Esophagus muscularis mucosa (tissue), 4 donors: Measurements from ENCODE around the gene DFFB. TPM values are rescaled to one million over a fixed set of nuclear protein-coding genes. Genes with fewer than 3 reads are reported as not detected.

Experiments used
- DNase-seq: peaks from one replicate; pipeline ENCODE4 v3.0.0-alpha.2; 2017; ENCODE audit errors: extremely low spot score
- H3K27ac ChIP-seq, 4 donors: fragments of 200-600 bp; sonication (generic); replicated peaks in 1 of 4; 1 replicate in 3 of 4; 2 replicates in 1 of 4; pipeline ENCODE4 v1.5.1; 2016 to 2019; ENCODE audit warnings: mild to moderate bottlenecking in 1 of 4
- H3K27me3 ChIP-seq, 4 donors: fragments of 200-600 bp; sonication (generic); one replicate each; pipeline versions ENCODE4 v1.5.1 to v1.6.0; 2016 to 2019
- H3K36me3 ChIP-seq, 4 donors: fragments of 200-600 bp; sonication (generic); one replicate each; pipeline ENCODE4 v1.5.1; 2016 to 2019
- H3K4me1 ChIP-seq, 4 donors: fragments of 200-600 bp; sonication (generic); one replicate each; pipeline ENCODE4 v1.5.1; 2016 to 2019
- H3K4me3 ChIP-seq, 4 donors: fragments of 200-600 bp; sonication (generic); 1 replicate in 2 of 4; 2 replicates in 2 of 4; pipeline ENCODE4 v1.5.1; 2016 to 2019; ENCODE audit warnings: mild to moderate bottlenecking in 4 of 4, moderate library complexity in 1 of 4
- H3K9me3 ChIP-seq, 4 donors: fragments of 200-600 bp; sonication (generic); 1 replicate in 3 of 4; 2 replicates in 1 of 4; pipeline ENCODE4 v1.5.1; 2016 to 2019
- EP300 ChIP-seq: sonication (generic); formaldehyde crosslinking; IDR thresholded peaks from one replicate; pipeline ENCODE4 v1.6.1; 2017; ENCODE audit warnings: antibody characterized with exemption
- POLR2A ChIP-seq: fragments of 450-650 bp; IDR thresholded peaks from one replicate; pipeline ENCODE4 v1.6.1; 2017; ENCODE audit warnings: antibody characterized with exemption, moderate library complexity, mild to moderate bottlenecking, low read depth
- POLR2AphosphoS5 ChIP-seq, 2 donors: sonication (generic); formaldehyde crosslinking; IDR thresholded peaks; one replicate each; pipeline ENCODE4 v1.6.1; 2017; ENCODE audit warnings: antibody characterized with exemption in 2 of 2
- WGBS: methylation state at CpG from one replicate; pipeline ENCODE4 v1.1.5; 2018; 5-methylcytosine and 5-hydroxymethylcytosine counted together
- intact Hi-C: fragments of 100-400 bp; cut with DNase I; formaldehyde crosslinking; loops from one replicate; pipeline ENCODE4 v1.15.1; 2023
- total RNA-seq, 4 donors: library from RNA; depleted of rRNA; stranded (reverse); fragments of >200 nt; gene quantifications; one replicate each; pipeline versions ENCODE4 v1.1.0 to v1.2.1, GENCODE V29; 2016
- TF ChIP-seq, protein P1 (sequence below), 3 experiments: fragments of 200-600 bp in 2 of 3; fragments of 450-650 bp in 1 of 3; sonication (generic) in 2 of 3; IDR thresholded peaks; one replicate each; pipeline ENCODE4 v1.5.1; 2017 to 2019; ENCODE audit warnings: antibody characterized with exemption in 3 of 3, mild to moderate bottlenecking in 2 of 3, moderate library complexity in 1 of 3

DFFB gene
- total RNA-seq, 4 donors from 2014 or later, result 5.0 to 13.4 (median 5.2) TPM

DNA sequence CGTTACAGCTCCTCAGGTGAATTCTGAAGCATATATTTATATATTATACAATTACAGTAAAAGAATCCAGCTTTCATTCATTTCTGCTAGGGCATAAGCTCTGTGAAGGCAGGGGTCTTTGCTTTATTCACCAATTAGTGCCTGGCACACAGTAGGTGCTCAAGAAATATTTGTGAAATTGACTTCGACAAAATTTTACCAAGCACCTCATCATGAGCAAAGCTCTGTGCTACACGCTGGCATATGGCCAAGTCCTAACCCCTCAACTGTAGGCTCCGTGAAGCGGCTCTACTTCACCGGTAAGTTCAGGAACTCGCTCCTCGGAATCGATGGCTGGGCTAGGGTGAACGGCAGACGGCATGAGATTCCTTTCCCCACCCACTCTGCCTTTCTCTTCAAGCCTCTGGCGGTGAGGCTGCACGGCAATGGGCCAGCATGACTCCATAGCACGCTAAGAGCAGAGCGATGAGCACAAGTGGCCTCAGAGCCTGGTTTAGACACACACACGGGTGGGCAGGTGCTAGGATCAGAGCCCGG, 34.1 kb downstream of the DFFB start:
- intact Hi-C loops, result loop anchor here (10.0 kb wide), 1 partner anchor 97 kb away; the partner anchor contains the start of gene LRRC47
- TF ChIP-seq POLR2AphosphoS5 (IDR thresholded peaks at IDR 0.05), result no peak
- TF ChIP-seq POLR2A, result no peak
- TF ChIP-seq, protein P1, sequence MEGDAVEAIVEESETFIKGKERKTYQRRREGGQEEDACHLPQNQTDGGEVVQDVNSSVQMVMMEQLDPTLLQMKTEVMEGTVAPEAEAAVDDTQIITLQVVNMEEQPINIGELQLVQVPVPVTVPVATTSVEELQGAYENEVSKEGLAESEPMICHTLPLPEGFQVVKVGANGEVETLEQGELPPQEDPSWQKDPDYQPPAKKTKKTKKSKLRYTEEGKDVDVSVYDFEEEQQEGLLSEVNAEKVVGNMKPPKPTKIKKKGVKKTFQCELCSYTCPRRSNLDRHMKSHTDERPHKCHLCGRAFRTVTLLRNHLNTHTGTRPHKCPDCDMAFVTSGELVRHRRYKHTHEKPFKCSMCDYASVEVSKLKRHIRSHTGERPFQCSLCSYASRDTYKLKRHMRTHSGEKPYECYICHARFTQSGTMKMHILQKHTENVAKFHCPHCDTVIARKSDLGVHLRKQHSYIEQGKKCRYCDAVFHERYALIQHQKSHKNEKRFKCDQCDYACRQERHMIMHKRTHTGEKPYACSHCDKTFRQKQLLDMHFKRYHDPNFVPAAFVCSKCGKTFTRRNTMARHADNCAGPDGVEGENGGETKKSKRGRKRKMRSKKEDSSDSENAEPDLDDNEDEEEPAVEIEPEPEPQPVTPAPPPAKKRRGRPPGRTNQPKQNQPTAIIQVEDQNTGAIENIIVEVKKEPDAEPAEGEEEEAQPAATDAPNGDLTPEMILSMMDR (IDR thresholded peaks at IDR 0.05), result no peak
- TF ChIP-seq EP300, result no peak
- Histone ChIP-seq H3K27ac (peak overlapping the region in 1 of 4 donors; percentile 1), H3K27me3 (no peaks in the 10 kb centered on the region), H3K36me3 (peaks cover 38 to 64% (median 50%) of the 10 kb centered on the region in 4 donors), H3K9me3 (no peaks in the 10 kb centered on the region), H3K4me3 (no peak overlapping the region), H3K4me1 (peaks cover 4 to 42% (median 41%) of the 10 kb centered on the region in 4 donors)
- 84% methylated on average over 11 of the region's 17 CpGs for WGBS
- no peak for DNase-seq

DNA sequence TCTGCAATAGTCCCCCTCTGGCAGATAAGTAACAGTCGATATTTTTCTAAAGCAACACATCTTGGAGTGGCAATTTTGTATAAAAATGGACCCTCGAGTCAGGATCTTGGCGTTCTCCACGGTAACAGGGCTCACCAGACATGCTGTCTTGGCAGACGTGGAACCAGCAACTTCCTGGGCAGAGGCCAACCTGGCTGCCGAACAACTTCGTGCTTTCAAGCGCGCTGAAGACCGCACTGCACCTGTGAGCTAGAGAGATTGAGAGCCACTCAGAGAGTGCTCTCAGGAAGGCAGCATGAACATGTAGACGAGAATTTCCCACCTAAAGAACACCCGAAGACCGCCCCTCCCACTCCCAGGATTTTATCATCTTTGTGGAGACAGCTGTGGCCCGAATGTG, 35.5 kb downstream of the DFFB start:
- no peak overlapping the region for H3K4me3 ChIP-seq
- H3K4me1 ChIP-seq, result peaks cover 4 to 46% (median 44%) of the 10 kb centered on the region in 4 donors
- DNase-seq, result no peak
- peaks cover 29 to 50% (median 39%) of the 10 kb centered on the region in 4 donors for H3K36me3 ChIP-seq
- H3K27ac ChIP-seq, result peak overlapping the region in 3 of 4 donors; percentile 37 to 55 (median 40)
- WGBS, result 36% methylated on average over 14 of the region's 14 CpGs
- peaks cover 0 to 5% (median 2%) of the 10 kb centered on the region in 4 donors for H3K9me3 ChIP-seq
- no peaks in the 10 kb centered on the region for H3K27me3 ChIP-seq
- intact Hi-C loops, result loop anchor here (10.0 kb wide), 1 partner anchor 98 kb away; the partner anchor contains the start of gene LRRC47
- no peak for TF ChIP-seq EP300
- TF ChIP-seq POLR2AphosphoS5 (IDR thresholded peaks at IDR 0.05), result no peak
- TF ChIP-seq POLR2A, result no peak
- TF ChIP-seq, protein P1 (IDR thresholded peaks at IDR 0.05), result no peak

DNA sequence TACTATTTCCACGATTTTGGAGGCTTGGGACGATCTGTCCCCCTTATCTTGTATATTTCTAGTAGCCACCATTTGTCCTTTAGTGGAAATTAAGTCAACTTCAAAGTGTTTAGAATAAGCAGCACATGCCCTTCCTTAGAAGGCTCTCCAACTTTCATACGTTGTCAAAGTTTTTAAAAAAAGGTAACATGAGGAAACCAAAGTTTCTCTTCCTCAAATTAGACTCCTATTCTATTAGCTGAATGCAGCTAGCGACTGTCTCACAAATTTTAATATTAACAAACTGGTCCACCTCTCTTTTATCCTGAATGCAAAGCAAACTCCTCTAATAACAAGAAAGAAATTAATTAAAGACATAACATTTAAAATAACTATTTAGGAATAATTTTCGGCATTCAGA, 35.9 kb downstream of the DFFB start:
- Histone ChIP-seq H3K4me3 (no peak overlapping the region), H3K27ac (peak overlapping the region; percentile 37 to 70 (median 48)), H3K36me3 (peaks cover 27 to 46% (median 34%) of the 10 kb centered on the region in 4 donors), H3K9me3 (peaks cover 0 to 10% (median 4%) of the 10 kb centered on the region in 4 donors), H3K27me3 (no peaks in the 10 kb centered on the region), H3K4me1 (peaks cover 4 to 46% (median 44%) of the 10 kb centered on the region in 4 donors)
- no peak for DNase-seq
- WGBS, result 62% methylated on average over 5 of the region's 5 CpGs
- TF ChIP-seq EP300 (no peak), POLR2A (no peak), POLR2AphosphoS5 (IDR thresholded peaks at IDR 0.05) (no peak)
- TF ChIP-seq, protein P1 (IDR thresholded peaks at IDR 0.05), result no peak
- intact Hi-C loops, result loop anchor here (10.0 kb wide), 1 partner anchor 98 kb away; the partner anchor contains the start of gene LRRC47

DNA sequence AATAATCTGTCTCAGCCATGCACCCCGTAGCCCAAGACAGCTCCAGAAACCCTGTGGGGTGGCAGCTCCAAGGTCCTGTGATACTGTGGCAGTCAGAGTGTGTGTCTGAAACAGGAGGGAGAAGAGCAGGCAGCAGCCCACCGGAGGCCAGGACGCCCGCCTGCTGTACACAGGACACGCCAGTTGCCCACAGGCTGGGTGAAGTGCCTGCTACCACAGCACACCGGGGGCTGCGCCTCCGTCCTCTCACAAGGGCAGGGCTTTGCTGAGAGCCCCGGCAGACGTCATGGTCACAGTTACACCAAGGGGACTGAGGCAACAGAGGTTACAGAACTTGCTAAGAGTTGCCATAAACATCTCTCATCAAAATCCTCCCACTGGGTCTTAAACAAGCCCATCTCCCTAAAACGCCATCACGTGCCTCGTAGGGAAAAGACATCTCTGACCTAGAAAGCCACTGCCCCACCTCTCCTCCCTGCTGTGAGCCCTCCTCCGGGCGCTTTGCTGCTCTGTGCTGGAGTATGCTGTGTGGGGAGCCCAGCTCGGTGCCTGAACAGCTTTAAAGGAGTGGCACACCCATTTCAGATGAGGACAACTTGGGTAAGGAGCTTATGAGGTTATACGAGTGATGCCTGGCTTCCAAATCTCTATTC, 37.5 kb downstream of the DFFB start:
- H3K27ac ChIP-seq, result peak overlapping the region; percentile 70 to 83 (median 77)

More for the DNA sequence above, 37.5 kb downstream of the DFFB start:
- Histone ChIP-seq H3K9me3 (peaks cover 0 to 11% (median 5%) of the 10 kb centered on the region in 4 donors), H3K36me3 (peaks cover 12 to 30% (median 19%) of the 10 kb centered on the region in 4 donors), H3K4me1 (peaks cover 10 to 60% (median 54%) of the 10 kb centered on the region in 4 donors), H3K4me3 (no peak overlapping the region), H3K27me3 (no peaks in the 10 kb centered on the region)
- 78% methylated on average over 14 of the region's 17 CpGs for WGBS
- no peak for DNase-seq
- intact Hi-C loops, result loop anchor here (10.0 kb wide), 1 partner anchor 100 kb away; the partner anchor contains the start of gene LRRC47
- TF ChIP-seq EP300, result no peak
- TF ChIP-seq POLR2A, result no peak
- no peak for TF ChIP-seq POLR2AphosphoS5 (IDR thresholded peaks at IDR 0.05)
- TF ChIP-seq, protein P1 (IDR thresholded peaks at IDR 0.05), result no peak
